Measurements from ENCODE around the gene REM2. TPM values are rescaled to one million over a fixed set of nuclear protein-coding genes. Genes with fewer than 3 reads are reported as not detected.

REM2 gene
- total RNA-seq, 1 experiment from 2014 or later: 1.2 TPM

DNA sequence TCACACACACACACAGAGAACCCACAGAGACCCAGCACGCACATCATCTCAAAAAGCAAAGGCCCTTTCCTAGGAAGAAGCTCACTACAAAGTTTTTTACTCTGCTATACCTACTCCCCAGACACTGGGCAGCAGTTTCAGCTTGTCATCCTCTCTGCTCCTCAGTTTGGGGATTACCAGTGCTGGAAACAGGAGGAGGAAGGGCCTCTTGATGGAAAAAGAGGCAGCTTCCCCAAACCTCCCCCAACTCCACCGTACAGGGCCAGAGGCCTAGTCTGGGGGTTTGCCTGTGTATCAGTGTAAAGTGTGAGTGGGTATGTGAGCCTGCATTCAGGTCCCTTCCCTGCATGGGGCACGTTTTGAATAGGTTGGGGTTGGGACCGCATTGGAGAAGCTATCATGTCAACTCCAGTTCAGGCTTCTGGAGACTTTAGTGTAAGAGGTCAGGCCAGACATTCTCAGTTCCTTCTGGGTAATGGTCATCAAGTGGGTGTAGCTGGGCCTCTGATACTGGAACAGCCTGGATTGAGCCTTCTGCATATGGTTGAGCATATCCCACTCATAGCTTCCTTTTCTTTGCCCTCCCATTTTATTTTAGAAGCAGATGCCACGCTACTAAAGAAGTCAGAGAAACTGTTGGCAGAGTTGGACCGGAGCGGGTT is 1.2 kb downstream of the REM2 start:
- peaks cover 35% of the 10 kb centered on the region for H3K27me3 Mint-ChIP-seq (ENCODE audit: low read depth)
- Histone ChIP-seq H3K27ac (ENCODE audit: insufficient read length, low read depth, low read length) (no peak overlapping the region), H3T11ph (ENCODE audit: low read length) (no peak overlapping the region), H3K4me2 (ENCODE audit: insufficient read depth, insufficient read length, low read length) (peak overlapping the region; percentile 75), H3K23me2 (ENCODE audit: insufficient read length, low read depth, low read length, poor library complexity, severe bottlenecking) (peaks cover 13% of the 10 kb centered on the region), H3K9me3 (ENCODE audit: control insufficient read depth, low read depth, low read length) (no peaks in the 10 kb centered on the region), H3K27me3 (ENCODE audit: insufficient read depth, low read length) (peaks cover 3% of the 10 kb centered on the region; the same call in 1 of the 2 replicates), H3K23ac (ENCODE audit: insufficient read length, low read depth, low read length) (no peak overlapping the region), H3K18ac (ENCODE audit: insufficient read length, low read depth, low read length) (no peak overlapping the region), H4K8ac (replicated peaks; ENCODE audit: insufficient read length, low read depth, low read length) (no peak overlapping the region), H2AFZ (ENCODE audit: low read length) (no peak overlapping the region), H2AK5ac (ENCODE audit: insufficient read length, low read length) (no peak overlapping the region), H3K79me1 (ENCODE audit: insufficient read depth, low read depth, low read length, poor library complexity, severe bottlenecking) (no peaks in the 10 kb centered on the region), H2BK12ac (ENCODE audit: insufficient read length, low read depth, low read length) (no peak overlapping the region), H3K56ac (ENCODE audit: insufficient read length, low read depth, low read length) (no peak overlapping the region), H3K79me2 (ENCODE audit: insufficient read depth, low read length) (no peaks in the 10 kb centered on the region), H2BK5ac (ENCODE audit: insufficient read length, low read length) (no peak overlapping the region), H3K9ac (ENCODE audit: extremely low read depth, insufficient read length, low read length) (no peak overlapping the region), H4K20me1 (ENCODE audit: control insufficient read depth, insufficient read depth, insufficient read length) (no peaks in the 10 kb centered on the region), H4K91ac (ENCODE audit: insufficient read length, low read depth, low read length) (no peak overlapping the region), H2BK15ac (ENCODE audit: low read depth, low read length) (no peak overlapping the region), H3K4ac (ENCODE audit: low read depth, low read length) (no peak overlapping the region), H2BK120ac (ENCODE audit: low read depth, low read length, poor library complexity, severe bottlenecking) (no peak overlapping the region), H3K4me1 (ENCODE audit: insufficient read depth, low read length) (no peaks in the 10 kb centered on the region; the same call in 1 of the 2 replicates), H2BK20ac (ENCODE audit: low read depth, low read length, poor library complexity, severe bottlenecking) (no peak overlapping the region), H4K5ac (ENCODE audit: insufficient read length, low read depth, low read length) (no peak overlapping the region), H3K14ac (ENCODE audit: insufficient read depth, low read length) (no peak overlapping the region)
- no peak for DNase-seq
- peaks cover 0 to 11% (median 6%) of the 10 kb centered on the region in 3 experiments; a peak in 3 of 7 replicates for H3K36me3 Mint-ChIP-seq (ENCODE audit: insufficient read depth in 1 of 3, low read depth in 3 of 3)
- TF ChIP-seq, protein P1, sequence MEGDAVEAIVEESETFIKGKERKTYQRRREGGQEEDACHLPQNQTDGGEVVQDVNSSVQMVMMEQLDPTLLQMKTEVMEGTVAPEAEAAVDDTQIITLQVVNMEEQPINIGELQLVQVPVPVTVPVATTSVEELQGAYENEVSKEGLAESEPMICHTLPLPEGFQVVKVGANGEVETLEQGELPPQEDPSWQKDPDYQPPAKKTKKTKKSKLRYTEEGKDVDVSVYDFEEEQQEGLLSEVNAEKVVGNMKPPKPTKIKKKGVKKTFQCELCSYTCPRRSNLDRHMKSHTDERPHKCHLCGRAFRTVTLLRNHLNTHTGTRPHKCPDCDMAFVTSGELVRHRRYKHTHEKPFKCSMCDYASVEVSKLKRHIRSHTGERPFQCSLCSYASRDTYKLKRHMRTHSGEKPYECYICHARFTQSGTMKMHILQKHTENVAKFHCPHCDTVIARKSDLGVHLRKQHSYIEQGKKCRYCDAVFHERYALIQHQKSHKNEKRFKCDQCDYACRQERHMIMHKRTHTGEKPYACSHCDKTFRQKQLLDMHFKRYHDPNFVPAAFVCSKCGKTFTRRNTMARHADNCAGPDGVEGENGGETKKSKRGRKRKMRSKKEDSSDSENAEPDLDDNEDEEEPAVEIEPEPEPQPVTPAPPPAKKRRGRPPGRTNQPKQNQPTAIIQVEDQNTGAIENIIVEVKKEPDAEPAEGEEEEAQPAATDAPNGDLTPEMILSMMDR (conservative IDR thresholded peaks at IDR 0.05): no peak
- peaks cover 35 to 42% of the 10 kb centered on the region in 2 experiments for H3K4me1 Mint-ChIP-seq
- no peaks in the 10 kb centered on the region; a peak in 1 of 5 replicates for H3K9me3 Mint-ChIP-seq
- H3K4me3 Mint-ChIP-seq: peak overlapping the region in 1 of 2 experiments; percentile 72; a peak in 3 of 5 replicates
- WGBS (ENCODE audit: extremely low coverage, insufficient read length, low lambda C conversion rate): no CpG with 5 or more reads among the region's 7 CpGs
- H3K27ac Mint-ChIP-seq: peak overlapping the region in 2 of 3 experiments; percentile 1 to 18; a peak in 2 of 7 replicates
